Neutrophil (primary cell): ENCODE measurements around the gene EFCAB6.

Experiments
- H3K27ac ChIP-seq: fragments of 200-600 bp; sonication (generic); 2 replicates; pipeline ENCODE4 v1.5.1; 2016; ENCODE audit warnings: mild to moderate bottlenecking, moderate library complexity
- H3K27me3 ChIP-seq: fragments of 200-600 bp; sonication (generic); 2 replicates; pipeline ENCODE4 v1.6.0; 2016; ENCODE audit warnings: mild to moderate bottlenecking
- H3K36me3 ChIP-seq: fragments of 200-600 bp; sonication (generic); 2 replicates; pipeline ENCODE4 v1.5.1; 2017
- H3K4me1 ChIP-seq, 2 experiments: fragments of 200-600 bp in 1 of 2; sonication (generic) in 1 of 2; 1 replicate in 1 of 2; 2 replicates in 1 of 2; pipeline versions ENCODE4 v1.5.1 to v1.6.1; 2013 to 2016; ENCODE audit warnings: low read depth in 1 of 2, low read length in 1 of 2, mild to moderate bottlenecking in 1 of 2, moderate library complexity in 1 of 2; ENCODE audit not compliant: control insufficient read depth in 1 of 2, insufficient read depth in 1 of 2
- H3K4me3 ChIP-seq, 2 experiments: fragments of 200-600 bp in 1 of 2; sonication (generic) in 1 of 2; 1 replicate in 1 of 2; 2 replicates in 1 of 2; pipeline ENCODE4 v1.5.1; 2013 to 2016; ENCODE audit warnings: low read depth in 1 of 2, low read length in 1 of 2, mild to moderate bottlenecking in 1 of 2, moderate library complexity in 1 of 2
- H3K9me3 ChIP-seq: fragments of 200-600 bp; sonication (generic); 2 replicates; pipeline ENCODE4 v1.5.1; 2016
- TF ChIP-seq, protein P1 (sequence below): fragments of 200-600 bp; sonication (generic); IDR thresholded peaks from 2 replicates; pipeline ENCODE4 v1.5.1; 2016; ENCODE audit warnings: antibody characterized with exemption

The EFCAB6 gene

GRCh38 chr22:43802897-43803495, 9.1 kb downstream of the EFCAB6 start:
- Histone ChIP-seq H3K36me3 (no peaks in the 10 kb centered on the region), H3K4me3 (no peak overlapping the region), H3K4me1 (no peaks in the 10 kb centered on the region), H3K27ac (no peak overlapping the region), H3K9me3 (no peaks in the 10 kb centered on the region), H3K27me3 (peaks cover 47% of the 10 kb centered on the region)
- TF ChIP-seq, protein P1, sequence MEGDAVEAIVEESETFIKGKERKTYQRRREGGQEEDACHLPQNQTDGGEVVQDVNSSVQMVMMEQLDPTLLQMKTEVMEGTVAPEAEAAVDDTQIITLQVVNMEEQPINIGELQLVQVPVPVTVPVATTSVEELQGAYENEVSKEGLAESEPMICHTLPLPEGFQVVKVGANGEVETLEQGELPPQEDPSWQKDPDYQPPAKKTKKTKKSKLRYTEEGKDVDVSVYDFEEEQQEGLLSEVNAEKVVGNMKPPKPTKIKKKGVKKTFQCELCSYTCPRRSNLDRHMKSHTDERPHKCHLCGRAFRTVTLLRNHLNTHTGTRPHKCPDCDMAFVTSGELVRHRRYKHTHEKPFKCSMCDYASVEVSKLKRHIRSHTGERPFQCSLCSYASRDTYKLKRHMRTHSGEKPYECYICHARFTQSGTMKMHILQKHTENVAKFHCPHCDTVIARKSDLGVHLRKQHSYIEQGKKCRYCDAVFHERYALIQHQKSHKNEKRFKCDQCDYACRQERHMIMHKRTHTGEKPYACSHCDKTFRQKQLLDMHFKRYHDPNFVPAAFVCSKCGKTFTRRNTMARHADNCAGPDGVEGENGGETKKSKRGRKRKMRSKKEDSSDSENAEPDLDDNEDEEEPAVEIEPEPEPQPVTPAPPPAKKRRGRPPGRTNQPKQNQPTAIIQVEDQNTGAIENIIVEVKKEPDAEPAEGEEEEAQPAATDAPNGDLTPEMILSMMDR, result no peak

DNA sequence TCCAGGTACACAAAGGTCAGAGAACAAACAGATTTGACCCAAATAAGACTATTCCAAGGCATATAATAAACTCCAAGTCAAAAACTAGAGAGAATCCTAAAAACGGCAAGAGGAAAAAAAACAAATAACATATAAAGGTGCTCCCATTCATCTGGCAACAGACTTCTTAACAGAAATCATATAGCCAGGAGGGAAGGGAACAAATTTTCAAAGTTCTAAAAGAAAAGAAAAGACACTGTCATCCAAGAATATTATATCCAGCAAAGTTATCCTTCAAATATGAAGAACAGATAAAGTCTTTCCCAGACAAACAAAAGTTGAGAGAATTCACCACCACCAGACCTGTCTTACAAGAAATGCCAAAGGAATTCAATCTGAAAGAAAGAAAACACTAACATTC, 11.1 kb downstream of the EFCAB6 start:
- Histone ChIP-seq H3K27ac (no peak overlapping the region), H3K27me3 (peaks cover 35% of the 10 kb centered on the region), H3K36me3 (no peaks in the 10 kb centered on the region), H3K4me1 (no peaks in the 10 kb centered on the region), H3K9me3 (no peaks in the 10 kb centered on the region), H3K4me3 (no peak overlapping the region)
- TF ChIP-seq, protein P1, result no peak

GRCh38 chr22:43798492-43798891, 13.6 kb downstream of the EFCAB6 start:
- Histone ChIP-seq H3K9me3 (no peaks in the 10 kb centered on the region), H3K36me3 (no peaks in the 10 kb centered on the region)
- TF ChIP-seq, protein P1, result no peak

GRCh38 chr22:43796567-43796966, 15.5 kb downstream of the EFCAB6 start:
- TF ChIP-seq, protein P1, result no peak
- Histone ChIP-seq H3K27ac (no peak overlapping the region), H3K4me3 (no peak overlapping the region), H3K4me1 (no peaks in the 10 kb centered on the region), H3K9me3 (no peaks in the 10 kb centered on the region), H3K36me3 (no peaks in the 10 kb centered on the region), H3K27me3 (peaks cover 14% of the 10 kb centered on the region)

More at GRCh38 chr22:43798492-43798891, 13.6 kb downstream of the EFCAB6 start:
- Histone ChIP-seq H3K4me3 (no peak overlapping the region), H3K27ac (no peak overlapping the region), H3K27me3 (peaks cover 26% of the 10 kb centered on the region), H3K4me1 (no peaks in the 10 kb centered on the region)

GRCh38 chr22:43795320-43795719, 16.8 kb downstream of the EFCAB6 start:
- TF ChIP-seq, protein P1, result no peak
- no peaks in the 10 kb centered on the region for H3K4me1 ChIP-seq
- H3K36me3 ChIP-seq, result no peaks in the 10 kb centered on the region
- H3K27ac ChIP-seq, result no peak overlapping the region
- no peaks in the 10 kb centered on the region for H3K9me3 ChIP-seq
- H3K4me3 ChIP-seq, result no peak overlapping the region
- H3K27me3 ChIP-seq, result peaks cover 14% of the 10 kb centered on the region
